H1 (cell line): Measurements from ENCODE around the gene ADAM22.

Source experiments
- EGR1 ChIP-seq: IDR thresholded peaks from 2 replicates; pipeline ENCODE4 v1.6.1; 2011; ENCODE audit warnings: low read depth, low read length, borderline replicate concordance
- NRF1 ChIP-seq: IDR thresholded peaks from 2 replicates; pipeline ENCODE4 v1.6.1; 2011; ENCODE audit warnings: mild to moderate bottlenecking, low read depth, low read length, improper control_type of control experiment
- POLR2A ChIP-seq, 2 experiments: IDR thresholded peaks; 1 replicate in 1 of 2; 2 replicates in 1 of 2; pipeline ENCODE4 v1.6.1; 2011; ENCODE audit warnings: low read depth in 2 of 2, low read length in 2 of 2, mild to moderate bottlenecking in 2 of 2; ENCODE audit errors: control extremely low read depth in 1 of 2
- POLR2AphosphoS5 ChIP-seq: IDR thresholded peaks from 2 replicates; pipeline ENCODE4 v1.6.1; 2011; ENCODE audit warnings: low read depth, low read length
- SP1 ChIP-seq: IDR thresholded peaks from 2 replicates; pipeline ENCODE4 v1.6.1; 2011; ENCODE audit warnings: low read depth, low read length
- TCF12 ChIP-seq: IDR thresholded peaks from 2 replicates; pipeline ENCODE4 v1.6.1; 2011; ENCODE audit warnings: low read depth, mild to moderate bottlenecking, low read length
- TF ChIP-seq, protein P1 (sequence below), 3 experiments: IDR thresholded peaks; 1 replicate in 2 of 3; 2 replicates in 1 of 3; pipeline versions ENCODE4 v1.5.1 to v1.6.1; 2011; ENCODE audit warnings: low read length in 3 of 3, mild to moderate bottlenecking in 3 of 3, inconsistent platforms in 2 of 3, low read depth in 1 of 3, moderate library complexity in 1 of 3; ENCODE audit not compliant: insufficient read depth in 1 of 3; ENCODE audit errors: control extremely low read depth in 1 of 3
- TF ChIP-seq, protein P2 (sequence below): IDR thresholded peaks from 2 replicates; pipeline ENCODE4 v1.6.1; 2011; ENCODE audit warnings: low read length, improper control_type of control experiment

DNA sequence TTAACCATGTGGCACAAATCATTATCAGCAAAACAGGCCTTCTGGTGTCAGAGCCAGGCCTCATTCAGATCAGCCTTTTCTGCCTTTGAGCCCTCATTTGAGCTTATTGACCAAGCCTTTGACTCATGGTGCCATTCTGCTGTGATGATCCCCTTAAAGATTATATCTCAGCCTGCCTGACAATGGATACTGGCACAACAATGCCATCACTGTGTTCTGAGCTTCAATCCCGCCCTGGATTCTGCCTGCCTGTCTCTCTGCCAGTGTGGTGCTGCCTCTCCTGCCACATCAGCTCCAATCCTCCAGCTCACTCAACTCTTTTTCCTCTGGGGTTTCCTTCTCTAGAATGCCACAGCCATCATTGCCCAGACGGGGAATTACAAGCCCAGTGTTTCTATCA is 233.2 kb downstream of the ADAM22 start:
- TF ChIP-seq POLR2A (IDR thresholded peaks at IDR 0.05; ENCODE audit: control extremely low read depth in 1 of 2, low read depth in 2 of 2, low read length in 2 of 2), result no peak
- TF ChIP-seq, protein P1, sequence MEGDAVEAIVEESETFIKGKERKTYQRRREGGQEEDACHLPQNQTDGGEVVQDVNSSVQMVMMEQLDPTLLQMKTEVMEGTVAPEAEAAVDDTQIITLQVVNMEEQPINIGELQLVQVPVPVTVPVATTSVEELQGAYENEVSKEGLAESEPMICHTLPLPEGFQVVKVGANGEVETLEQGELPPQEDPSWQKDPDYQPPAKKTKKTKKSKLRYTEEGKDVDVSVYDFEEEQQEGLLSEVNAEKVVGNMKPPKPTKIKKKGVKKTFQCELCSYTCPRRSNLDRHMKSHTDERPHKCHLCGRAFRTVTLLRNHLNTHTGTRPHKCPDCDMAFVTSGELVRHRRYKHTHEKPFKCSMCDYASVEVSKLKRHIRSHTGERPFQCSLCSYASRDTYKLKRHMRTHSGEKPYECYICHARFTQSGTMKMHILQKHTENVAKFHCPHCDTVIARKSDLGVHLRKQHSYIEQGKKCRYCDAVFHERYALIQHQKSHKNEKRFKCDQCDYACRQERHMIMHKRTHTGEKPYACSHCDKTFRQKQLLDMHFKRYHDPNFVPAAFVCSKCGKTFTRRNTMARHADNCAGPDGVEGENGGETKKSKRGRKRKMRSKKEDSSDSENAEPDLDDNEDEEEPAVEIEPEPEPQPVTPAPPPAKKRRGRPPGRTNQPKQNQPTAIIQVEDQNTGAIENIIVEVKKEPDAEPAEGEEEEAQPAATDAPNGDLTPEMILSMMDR (IDR thresholded peaks at IDR 0.05; ENCODE audit: control extremely low read depth in 1 of 3, insufficient read depth in 1 of 3, low read depth in 1 of 3, low read length in 3 of 3), result no peak
- TF ChIP-seq NRF1, result no peak
- TF ChIP-seq TCF12, result no peak
- TF ChIP-seq, protein P2, sequence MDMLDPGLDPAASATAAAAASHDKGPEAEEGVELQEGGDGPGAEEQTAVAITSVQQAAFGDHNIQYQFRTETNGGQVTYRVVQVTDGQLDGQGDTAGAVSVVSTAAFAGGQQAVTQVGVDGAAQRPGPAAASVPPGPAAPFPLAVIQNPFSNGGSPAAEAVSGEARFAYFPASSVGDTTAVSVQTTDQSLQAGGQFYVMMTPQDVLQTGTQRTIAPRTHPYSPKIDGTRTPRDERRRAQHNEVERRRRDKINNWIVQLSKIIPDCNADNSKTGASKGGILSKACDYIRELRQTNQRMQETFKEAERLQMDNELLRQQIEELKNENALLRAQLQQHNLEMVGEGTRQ, result no peak
- TF ChIP-seq SP1, result no peak
- TF ChIP-seq POLR2AphosphoS5, result no peak
- no peak for TF ChIP-seq EGR1
